Sciatic nerve (tissue), 2 donors: Measurements from ENCODE around the gene NR4A2. TPM values are rescaled to one million over a fixed set of nuclear protein-coding genes. Genes with fewer than 3 reads are reported as not detected.
"Not testable (repeated sequence)": the region's sequence is repeated elsewhere in the genome, so short reads cannot be mapped to it uniquely, and the experiment has no call there.

Source experiments
- ATAC-seq: fragments of 200-7000 bp; cut with Tn5 transposase; one replicate; pipeline ENCODE4 v1.9.1; 2020; ENCODE audit warnings: mild to moderate bottlenecking, moderate library complexity
- DNase-seq: peaks from one replicate; pipeline ENCODE4 v3.0.0-alpha.2; 2020; ENCODE audit warnings: low spot score
- intact Hi-C: fragments of 100-400 bp; cut with DNase I; formaldehyde crosslinking; loops from one replicate; pipeline ENCODE4 v1.14.2; 2022
- total RNA-seq: library from RNA; stranded (reverse); fragmentation: NEBNext Ultra II Directional; extraction: Animal tissue kit (Norgen Biotek cat#: 25700); gene quantifications from one replicate; pipeline ENCODE4 v1.2.1, GENCODE V29; 2021
- donor health status: DM: no; HTN: no; CAD: no.
- donor health status: DM: no; HTN: no; CAD: no.

The NR4A2 gene
- total RNA-seq, 1 donor from 2014 or later = 62.1 TPM

GRCh38 chr2:156326526-156327095, 5.9 kb downstream of the NR4A2 start:
- intact Hi-C loops = no loop called here
- ATAC-seq (no peak), DNase-seq (no peak)

GRCh38 chr2:156325688-156326525, 6.6 kb downstream of the NR4A2 start:
- intact Hi-C loops = no loop called here
- DNase-seq (no peak), ATAC-seq (no peak)

- intact Hi-C loops = no loop called here
- DNase-seq (no peak), ATAC-seq (no peak)
These were observed 8.8 kb downstream of the NR4A2 start for GRCh38 chr2:156323754-156324153.

GRCh38 chr2:156322686-156323231, 9.8 kb downstream of the NR4A2 start:
- DNase-seq (no peak), ATAC-seq (no peak)
- intact Hi-C loops = no loop called here

- ATAC-seq = no peak
- no peak for DNase-seq
- intact Hi-C loops = no loop called here
These were observed 10.4 kb downstream of the NR4A2 start for GRCh38 chr2:156322051-156322685.

GRCh38 chr2:156321243-156321904, 11.1 kb downstream of the NR4A2 start:
- intact Hi-C loops = no loop called here
- DNase-seq (no peak), ATAC-seq (peak; percentile 19)

- intact Hi-C loops = no loop called here
- peak; percentile 82 for DNase-seq
- ATAC-seq = peak; percentile 81
These were observed 11.9 kb downstream of the NR4A2 start for GRCh38 chr2:156320486-156321098.

- ATAC-seq = peak; percentile 91
- intact Hi-C loops = no loop called here
- DNase-seq = peak; percentile 84
These were observed 12.6 kb downstream of the NR4A2 start for GRCh38 chr2:156319811-156320485.

- intact Hi-C loops = no loop called here
- DNase-seq = no peak
- no peak for ATAC-seq
These were observed 14.9 kb downstream of the NR4A2 start for GRCh38 chr2:156317631-156318030.

- ATAC-seq (no peak), DNase-seq (no peak)
- intact Hi-C loops = no loop called here
These were observed 20.5 kb downstream of the NR4A2 start for GRCh38 chr2:156311976-156312375.

GRCh38 chr2:156310773-156311172, 21.7 kb downstream of the NR4A2 start:
- DNase-seq = no peak
- intact Hi-C loops = no loop called here

GRCh38 chr2:156309917-156310316, 22.6 kb downstream of the NR4A2 start:
- ATAC-seq = no peak
- intact Hi-C loops = no loop called here
- DNase-seq = no peak

More at GRCh38 chr2:156310773-156311172, 21.7 kb downstream of the NR4A2 start:
- no peak for ATAC-seq

- intact Hi-C loops = no loop called here
- ATAC-seq (no peak), DNase-seq (no peak)
These were observed 23.4 kb downstream of the NR4A2 start for GRCh38 chr2:156309167-156309566.

- ATAC-seq (no peak), DNase-seq (no peak)
- intact Hi-C loops = no loop called here
These were observed 25.7 kb downstream of the NR4A2 start for GRCh38 chr2:156306821-156307220.

GRCh38 chr2:156305121-156305520, 27.4 kb downstream of the NR4A2 start:
- ATAC-seq (no peak), DNase-seq (no peak)
- intact Hi-C loops = no loop called here

GRCh38 chr2:156300337-156300736, 32.2 kb downstream of the NR4A2 start:
- ATAC-seq (no peak), DNase-seq (no peak)

GRCh38 chr2:156294945-156295580, 37.5 kb downstream of the NR4A2 start:
- DNase-seq = no peak
- intact Hi-C loops = no loop called here

More at GRCh38 chr2:156300337-156300736, 32.2 kb downstream of the NR4A2 start:
- intact Hi-C loops = no loop called here

GRCh38 chr2:156293382-156293781, 39.1 kb downstream of the NR4A2 start:
- DNase-seq, ATAC-seq, intact Hi-C loops: not testable (repeated sequence)

More at GRCh38 chr2:156294945-156295580, 37.5 kb downstream of the NR4A2 start:
- ATAC-seq = no peak
